WTC11 (cell line): Measurements from ENCODE around the gene BCL2A1. TPM values are rescaled to one million over a fixed set of nuclear protein-coding genes. Genes with fewer than 3 reads are reported as not detected.

Experiments used
- ATAC-seq: fragments of 200-7000 bp; cut with Tn5 transposase; 2 replicates; pipeline ENCODE4 v1.10.0; 2021; ENCODE audit warnings: mild to moderate bottlenecking, moderate library complexity
- CTCF ChIA-PET: fragments of 300-600 bp; sonication (Branson Sonifier 250); formaldehyde crosslinking; loops from one replicate; lab custom pipeline; 2021; ENCODE audit warnings: antibody characterized with exemption; lab: Charles Lee
- POLR2A ChIA-PET: fragments of 350-600 bp; sonication (Branson Sonifier 250); formaldehyde crosslinking; loops from one replicate; lab custom pipeline; 2021; ENCODE audit warnings: antibody characterized with exemption; lab: Charles Lee
- DNase-seq: peaks from one replicate; pipeline ENCODE4 v3.0.0; 2021; ENCODE audit warnings: low spot score
- H3K27ac Mint-ChIP-seq: 2 replicates; pipeline ENCODE4 v1.8.0; 2021; ENCODE audit warnings: mixed read lengths
- H3K27me3 Mint-ChIP-seq: 2 replicates; pipeline ENCODE4 v1.8.0; 2021; ENCODE audit warnings: low read depth, mild to moderate bottlenecking, moderate library complexity, mixed read lengths
- H3K36me3 Mint-ChIP-seq: 2 replicates; pipeline ENCODE4 v1.8.0; 2021; ENCODE audit warnings: mixed read lengths
- H3K4me1 Mint-ChIP-seq: 2 replicates; pipeline ENCODE4 v1.8.0; 2022; ENCODE audit warnings: mixed read lengths
- H3K4me3 Mint-ChIP-seq: 2 replicates; pipeline ENCODE4 v1.8.0; 2021; ENCODE audit warnings: mild to moderate bottlenecking, moderate library complexity, mixed read lengths
- H3K9me3 Mint-ChIP-seq: 2 replicates; pipeline ENCODE4 v1.8.0; 2021; ENCODE audit warnings: mixed read lengths
- AFF4 ChIP-seq: sonication (generic); formaldehyde crosslinking; IDR thresholded peaks from 2 replicates; pipeline ENCODE4 v1.8.1; 2023; ENCODE audit warnings: mild to moderate bottlenecking, missing genetic modification reagents, borderline replicate concordance
- ATF6 ChIP-seq: sonication (generic); formaldehyde crosslinking; IDR thresholded peaks from 2 replicates; pipeline ENCODE4 v1.8.1; 2023; ENCODE audit warnings: mild to moderate bottlenecking, missing genetic modification reagents
- CREB1 ChIP-seq: sonication (generic); formaldehyde crosslinking; IDR thresholded peaks from 2 replicates; pipeline ENCODE4 v1.8.0; 2023; ENCODE audit warnings: mild to moderate bottlenecking, missing genetic modification reagents
- E2F5 ChIP-seq: sonication (generic); formaldehyde crosslinking; IDR thresholded peaks from 2 replicates; pipeline ENCODE4 v1.8.1; 2022; ENCODE audit warnings: mild to moderate bottlenecking, moderate library complexity, missing genetic modification reagents
- FOXK1 ChIP-seq: sonication (generic); formaldehyde crosslinking; IDR thresholded peaks from 2 replicates; pipeline ENCODE4 v1.8.0; 2022; ENCODE audit warnings: mild to moderate bottlenecking, moderate library complexity, missing genetic modification reagents
- FOXP1 ChIP-seq: sonication (generic); formaldehyde crosslinking; IDR thresholded peaks from 2 replicates; pipeline ENCODE4 v1.8.0; 2022; ENCODE audit warnings: missing genetic modification reagents, mild to moderate bottlenecking, moderate library complexity, borderline replicate concordance
- HMGXB4 ChIP-seq: sonication (generic); formaldehyde crosslinking; IDR thresholded peaks from 2 replicates; pipeline ENCODE4 v1.8.1; 2023; ENCODE audit warnings: mild to moderate bottlenecking, moderate library complexity, missing genetic modification reagents
- JAZF1 ChIP-seq: fragments of 250-450 bp; sonication (Bioruptor Pico); IDR thresholded peaks from 2 replicates; pipeline ENCODE4 v1.9.0; 2021; ENCODE audit warnings: moderate library complexity, mild to moderate bottlenecking, inconsistent platforms
- JUN ChIP-seq: sonication (generic); formaldehyde crosslinking; IDR thresholded peaks from 2 replicates; pipeline ENCODE4 v1.8.0; 2023; ENCODE audit warnings: mild to moderate bottlenecking, missing genetic modification reagents
- KAT7 ChIP-seq: sonication (generic); formaldehyde crosslinking; IDR thresholded peaks from 2 replicates; pipeline ENCODE4 v1.8.1; 2023; ENCODE audit warnings: missing genetic modification reagents, mild to moderate bottlenecking, borderline replicate concordance
- NR1H2 ChIP-seq: sonication (generic); formaldehyde crosslinking; IDR thresholded peaks from 2 replicates; pipeline ENCODE4 v1.9.0; 2021; ENCODE audit warnings: mild to moderate bottlenecking, moderate library complexity, missing genetic modification reagents
- NR2C2 ChIP-seq: sonication (generic); formaldehyde crosslinking; IDR thresholded peaks from 2 replicates; pipeline ENCODE4 v1.8.0; 2022; ENCODE audit warnings: mild to moderate bottlenecking, missing genetic modification reagents
- RORB ChIP-seq: fragments of 250-450 bp; sonication (Bioruptor Pico); IDR thresholded peaks from 2 replicates; pipeline ENCODE4 v1.9.0; 2021; ENCODE audit warnings: mild to moderate bottlenecking
- SP1 ChIP-seq: sonication (generic); formaldehyde crosslinking; conservative IDR thresholded peaks from 2 replicates; pipeline ENCODE4 v1.8.1; 2022; ENCODE audit warnings: missing genetic modification reagents
- USF2 ChIP-seq: sonication (generic); formaldehyde crosslinking; IDR thresholded peaks from 2 replicates; pipeline ENCODE4 v1.8.1; 2023; ENCODE audit warnings: mild to moderate bottlenecking, missing genetic modification reagents, moderate library complexity
- ZBTB21 ChIP-seq: sonication (generic); formaldehyde crosslinking; IDR thresholded peaks from 2 replicates; pipeline ENCODE4 v1.8.1; 2023; ENCODE audit warnings: mild to moderate bottlenecking, missing genetic modification reagents, borderline replicate concordance
- ZNF219 ChIP-seq: sonication (generic); formaldehyde crosslinking; IDR thresholded peaks from 2 replicates; pipeline ENCODE4 v1.8.0; 2023; ENCODE audit warnings: missing genetic modification reagents, mild to moderate bottlenecking, borderline replicate concordance
- ZNF232 ChIP-seq: sonication (generic); formaldehyde crosslinking; IDR thresholded peaks from 2 replicates; pipeline ENCODE4 v1.8.0; 2022; ENCODE audit warnings: mild to moderate bottlenecking, missing genetic modification reagents
- total RNA-seq: library from RNA; stranded (reverse); gene quantifications from 3 replicates; pipeline ENCODE4 v1.2.3, GENCODE V29; 2021

Gene BCL2A1
- total RNA-seq, 1 experiment from 2014 or later: 0.28 TPM

GRCh38 chr15:79923079-79923514, 47.9 kb downstream of the BCL2A1 start (continued):
- no peak for TF ChIP-seq USF2 (CRISPR knock-in tag)
- TF ChIP-seq KAT7 (CRISPR knock-in tag): no peak
- TF ChIP-seq HMGXB4 (CRISPR knock-in tag): 0 out of 2 replicates have a peak, but pooled peaks have one; percentile 17
- TF ChIP-seq E2F5 (CRISPR knock-in tag): 0 out of 2 replicates have a peak, but pooled peaks have one; percentile 9

GRCh38 chr15:79922512-79923078, 48.4 kb downstream of the BCL2A1 start:
- Mint-ChIP-seq H3K9me3 (peaks cover 32% of the 10 kb centered on the region), H3K4me3 (peak overlapping the region; percentile 93), H3K4me1 (peaks cover 29% of the 10 kb centered on the region), H3K36me3 (peaks cover 52% of the 10 kb centered on the region), H3K27me3 (no peaks in the 10 kb centered on the region; the same call in 1 of the 2 replicates), H3K27ac (peak overlapping the region; percentile 86)
- ChIA-PET CTCF (interaction anchor here (0.6 to 1.7 kb wide), 5 partner anchors 26 to 895 kb away, joined by 3 to 4 read pairs (median 3); partner anchors contain the start of gene MTHFS), POLR2A (interaction anchor here (1.1 to 2.7 kb wide), 5 partner anchors 19 to 150 kb away, joined by 3 to 16 read pairs (median 4); partner anchors contain the start of genes MTHFS and ZFAND6)
- TF ChIP-seq ZNF219 (CRISPR knock-in tag) (0 out of 2 replicates have a peak, but pooled peaks have one; percentile 5), ATF6 (no peak)
- ATAC-seq (peak; percentile 4), DNase-seq (no peak)

- peaks cover 72% of the 10 kb centered on the region for H3K36me3 Mint-ChIP-seq
- ChIA-PET POLR2A (no interaction called here), CTCF (no interaction called here)
- H3K27me3 Mint-ChIP-seq: no peaks in the 10 kb centered on the region; the same call in 1 of the 2 replicates
- H3K27ac Mint-ChIP-seq: peak overlapping the region; percentile 93; the same call in 1 of the 2 replicates
- H3K4me3 Mint-ChIP-seq: peak overlapping the region; percentile 53
- ATAC-seq (no peak), DNase-seq (no peak)
- peaks cover 31% of the 10 kb centered on the region for H3K4me1 Mint-ChIP-seq
- H3K9me3 Mint-ChIP-seq: peaks cover 53% of the 10 kb centered on the region
- TF ChIP-seq HMGXB4 (CRISPR knock-in tag): no peak
- no peak for TF ChIP-seq ZBTB21 (CRISPR knock-in tag)
- TF ChIP-seq CREB1 (CRISPR knock-in tag): no peak
- no peak for TF ChIP-seq AFF4 (CRISPR knock-in tag)
- no peak for TF ChIP-seq JAZF1 (CRISPR knock-in tag)
- no peak for TF ChIP-seq RORB
- TF ChIP-seq ZNF232 (CRISPR knock-in tag): no peak
- no peak for TF ChIP-seq JUN (CRISPR knock-in tag)
- TF ChIP-seq NR2C2 (CRISPR knock-in tag): no peak
- TF ChIP-seq SP1 (CRISPR knock-in tag): no peak
- no peak for TF ChIP-seq FOXK1 (CRISPR knock-in tag)
- no peak for TF ChIP-seq NR1H2
- no peak for TF ChIP-seq FOXP1
Observed at GRCh38 chr15:79919749-79920511, 51.1 kb downstream of the BCL2A1 start.
